GM12874 (cell line): Measurements from ENCODE around the gene MYMK.

Experiments used
- TF ChIP-seq, protein P1 (sequence below): IDR thresholded peaks from 2 replicates; pipeline ENCODE4 v1.5.1; 2011; ENCODE audit warnings: low read depth, mild to moderate bottlenecking, control low read depth, low read length, moderate library complexity; ENCODE audit not compliant: insufficient read depth

MYMK gene

DNA sequence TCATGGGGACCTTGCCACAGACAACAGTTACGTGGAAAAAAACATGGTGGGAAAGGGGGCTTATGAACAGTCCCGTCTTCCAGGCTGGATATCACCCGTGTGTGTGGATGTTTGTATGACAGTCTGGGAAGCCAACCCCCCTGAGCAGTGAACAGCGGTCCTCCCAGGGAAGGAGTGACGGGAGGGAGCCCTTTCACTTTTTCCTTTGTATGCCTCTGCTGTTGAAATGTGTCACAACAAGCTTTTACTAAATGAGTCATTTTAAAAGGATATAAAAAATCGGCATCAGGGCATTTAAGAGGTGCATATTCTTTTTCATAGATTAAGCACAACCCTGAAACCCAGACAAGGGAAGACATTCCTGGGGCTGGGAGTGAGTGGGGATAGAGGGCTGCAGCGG, 5.1 kb downstream of the MYMK start:
- TF ChIP-seq, protein P1, sequence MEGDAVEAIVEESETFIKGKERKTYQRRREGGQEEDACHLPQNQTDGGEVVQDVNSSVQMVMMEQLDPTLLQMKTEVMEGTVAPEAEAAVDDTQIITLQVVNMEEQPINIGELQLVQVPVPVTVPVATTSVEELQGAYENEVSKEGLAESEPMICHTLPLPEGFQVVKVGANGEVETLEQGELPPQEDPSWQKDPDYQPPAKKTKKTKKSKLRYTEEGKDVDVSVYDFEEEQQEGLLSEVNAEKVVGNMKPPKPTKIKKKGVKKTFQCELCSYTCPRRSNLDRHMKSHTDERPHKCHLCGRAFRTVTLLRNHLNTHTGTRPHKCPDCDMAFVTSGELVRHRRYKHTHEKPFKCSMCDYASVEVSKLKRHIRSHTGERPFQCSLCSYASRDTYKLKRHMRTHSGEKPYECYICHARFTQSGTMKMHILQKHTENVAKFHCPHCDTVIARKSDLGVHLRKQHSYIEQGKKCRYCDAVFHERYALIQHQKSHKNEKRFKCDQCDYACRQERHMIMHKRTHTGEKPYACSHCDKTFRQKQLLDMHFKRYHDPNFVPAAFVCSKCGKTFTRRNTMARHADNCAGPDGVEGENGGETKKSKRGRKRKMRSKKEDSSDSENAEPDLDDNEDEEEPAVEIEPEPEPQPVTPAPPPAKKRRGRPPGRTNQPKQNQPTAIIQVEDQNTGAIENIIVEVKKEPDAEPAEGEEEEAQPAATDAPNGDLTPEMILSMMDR = no peak

DNA sequence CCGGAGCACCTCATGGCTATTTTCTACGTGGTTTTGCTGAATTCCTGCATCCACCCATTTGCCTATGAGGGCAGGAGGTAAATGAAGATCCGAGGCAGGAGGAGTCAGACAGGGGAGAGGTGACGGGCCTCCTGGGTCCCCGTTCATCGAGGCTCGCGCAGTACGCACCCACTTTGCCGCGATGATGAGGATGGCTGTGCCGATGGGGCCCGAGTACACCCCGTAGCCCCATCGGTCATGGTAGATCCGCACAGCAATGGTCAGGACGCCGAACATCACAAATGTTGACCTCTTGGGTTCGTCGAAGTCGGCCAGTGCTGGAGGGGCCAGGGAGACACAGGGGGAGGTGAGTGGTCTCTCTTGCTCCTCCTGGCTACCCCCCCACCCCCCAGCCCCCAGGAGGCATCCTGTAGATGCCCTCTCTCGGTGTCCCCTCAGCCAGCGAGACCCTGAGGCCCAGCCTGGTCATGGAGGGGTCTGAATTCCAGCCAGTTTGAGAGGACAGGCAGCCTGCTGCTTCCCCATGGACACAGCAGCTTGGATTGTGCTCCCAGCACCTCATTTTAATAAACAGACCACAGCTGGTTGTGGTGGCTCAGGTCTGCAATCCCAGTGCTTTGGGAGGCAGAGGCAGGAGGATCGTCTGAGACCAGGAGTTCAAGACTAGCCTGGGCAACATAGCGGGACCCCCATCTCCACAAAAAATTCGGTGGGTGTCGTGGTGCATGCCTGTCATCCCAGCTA, 5.9 kb downstream of the MYMK start:
- TF ChIP-seq, protein P1 = no peak

DNA sequence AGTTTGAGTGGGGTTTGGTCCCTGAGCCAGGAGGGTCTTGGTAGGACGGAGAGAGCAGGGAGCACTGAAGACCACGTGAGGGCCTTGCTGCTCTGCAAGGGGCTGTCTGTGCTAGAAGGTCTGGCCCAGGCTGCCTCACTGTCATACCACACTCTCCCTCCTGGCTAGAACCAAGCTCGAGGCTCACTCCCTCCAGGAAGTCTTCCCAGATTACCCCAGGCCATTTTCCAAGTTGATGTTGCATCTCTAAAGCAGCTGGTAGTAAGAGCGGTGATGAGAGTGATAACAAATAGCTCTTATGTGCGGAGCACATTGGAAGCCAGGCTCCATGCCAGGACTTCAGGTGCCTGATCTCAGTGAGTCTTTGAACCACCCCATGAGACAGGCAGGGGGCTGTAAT, 6.6 kb downstream of the MYMK start:
- TF ChIP-seq, protein P1 = no peak

DNA sequence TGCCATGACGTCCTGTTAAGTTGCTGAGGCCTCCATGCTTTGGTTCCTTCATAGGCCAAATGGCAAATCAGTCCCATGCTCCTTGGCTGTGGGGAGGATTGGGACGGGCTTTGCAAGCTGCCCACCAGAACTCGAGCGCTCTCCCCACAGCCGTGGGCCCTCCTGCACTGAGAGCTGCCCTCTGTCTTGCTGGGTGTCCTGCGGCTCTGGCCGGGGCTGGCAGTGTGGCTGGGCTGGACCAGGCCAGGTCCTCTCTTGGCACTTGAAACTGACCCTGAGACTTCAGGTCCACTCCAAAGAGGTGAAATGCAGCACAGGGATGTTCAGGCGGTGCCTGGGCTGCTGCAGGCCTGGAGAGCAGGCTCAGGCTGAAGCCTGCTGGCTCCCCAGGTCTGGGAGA, 7.0 kb downstream of the MYMK start:
- TF ChIP-seq, protein P1 = no peak

DNA sequence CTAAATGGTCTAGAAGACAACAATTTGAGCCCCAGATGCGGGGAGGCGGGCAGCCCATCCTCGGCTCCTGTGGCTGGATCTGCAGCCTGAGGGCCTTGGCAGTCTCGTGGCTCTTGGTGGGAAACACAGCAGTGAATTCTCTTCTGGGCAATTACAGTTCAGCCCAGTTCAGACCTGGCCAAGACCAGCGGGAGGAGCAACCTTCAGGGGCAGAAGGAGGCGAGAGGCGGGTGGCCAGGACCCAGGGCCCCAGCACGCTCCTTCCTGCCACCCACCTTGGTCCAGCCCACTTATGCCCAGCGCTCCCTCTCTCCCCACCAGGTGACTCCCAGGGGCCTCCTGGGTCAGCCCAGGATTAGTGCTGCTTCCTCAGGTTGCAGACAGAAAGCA, 7.8 kb downstream of the MYMK start:
- TF ChIP-seq, protein P1 = no peak

DNA sequence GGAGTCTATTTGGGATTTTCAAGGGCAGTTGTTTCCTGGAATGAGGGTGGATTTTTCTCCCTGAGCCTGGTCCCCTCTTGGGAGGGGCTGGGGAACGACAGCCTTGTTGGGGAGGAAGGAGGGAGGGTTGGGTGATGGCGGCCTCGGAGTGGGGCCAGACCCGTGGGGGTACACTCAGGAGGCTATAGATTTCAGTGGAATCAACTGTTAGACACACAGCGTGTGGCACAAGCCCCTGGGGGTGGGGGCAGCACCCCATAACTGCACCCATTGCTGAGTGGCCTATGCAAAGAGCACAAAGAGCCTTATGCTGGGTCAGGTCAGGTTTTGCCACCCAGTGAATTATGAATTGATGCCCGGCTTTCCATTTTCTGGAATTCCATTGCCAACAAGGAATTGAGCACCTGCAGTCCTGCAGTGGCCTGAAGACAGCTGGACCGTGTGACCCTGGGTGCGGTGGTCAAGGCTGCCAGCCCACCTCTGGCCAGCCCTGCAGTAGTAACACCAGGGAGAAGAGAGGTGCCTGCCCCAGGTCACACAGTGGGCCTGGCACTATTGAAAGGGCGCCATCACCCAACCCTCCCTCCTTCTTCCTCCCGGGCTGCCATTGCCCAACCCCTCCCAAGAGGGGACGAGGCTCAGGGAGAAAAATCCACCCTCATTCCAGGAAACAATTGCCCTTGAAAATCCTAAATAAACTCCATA, 8.4 kb downstream of the MYMK start:
- TF ChIP-seq, protein P1 = no peak

DNA sequence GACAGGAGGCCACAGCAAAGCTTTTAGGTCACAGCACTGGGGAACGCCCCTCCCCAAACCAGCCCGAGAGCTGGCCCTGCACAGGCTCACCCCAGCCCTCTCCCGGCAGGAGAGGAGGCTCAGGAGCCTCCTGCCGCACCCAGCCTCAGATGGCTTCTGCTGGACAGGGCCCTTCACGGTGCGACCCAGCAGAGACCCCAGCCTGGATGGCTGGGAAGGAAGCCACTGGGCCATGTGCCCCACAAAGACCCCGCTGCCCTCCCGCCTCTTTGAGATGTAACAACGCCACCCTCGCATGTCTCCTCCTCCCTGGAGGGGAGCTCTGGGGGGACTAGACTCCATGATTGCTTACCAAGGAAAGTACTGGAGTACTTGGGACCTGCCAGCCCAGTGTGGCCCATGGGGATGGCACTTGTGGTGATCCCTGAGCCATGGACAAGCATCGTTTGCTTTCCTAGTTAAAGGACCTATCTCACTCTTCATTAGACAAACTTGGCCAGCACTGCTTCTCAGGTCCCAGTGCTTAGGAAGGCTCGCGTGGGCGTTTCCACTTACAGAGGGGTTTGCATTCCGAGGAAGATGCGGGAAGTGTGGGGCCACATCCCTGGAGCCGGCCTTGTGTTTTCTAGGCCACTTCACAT, 9.0 kb downstream of the MYMK start:
- TF ChIP-seq, protein P1 = no peak
